Measurements from ENCODE around the gene CUX1.
"Not testable (repeated sequence)": the region's sequence is repeated elsewhere in the genome, so short reads cannot be mapped to it uniquely, and the experiment has no call there.

Gene CUX1

GRCh38 chr7:102044984-102045673 lies 227.7 kb downstream of the CUX1 start:
- no peak for DNase-seq (ENCODE audit: low read depth in 2 of 2)

- no peak for DNase-seq (ENCODE audit: low read depth in 2 of 2)
These were observed 228.4 kb downstream of the CUX1 start for GRCh38 chr7:102045681-102046372.

GRCh38 chr7:102046373-102047117 lies 229.1 kb downstream of the CUX1 start:
- DNase-seq (ENCODE audit: low read depth in 2 of 2) = no peak

GRCh38 chr7:102047167-102047566 lies 229.7 kb downstream of the CUX1 start:
- DNase-seq (ENCODE audit: low read depth in 2 of 2) = no peak

GRCh38 chr7:102049765-102050164 lies 232.3 kb downstream of the CUX1 start:
- DNase-seq (ENCODE audit: low read depth in 2 of 2) = no peak

- DNase-seq (ENCODE audit: low read depth in 2 of 2) = no peak
These were observed 233.5 kb downstream of the CUX1 start for GRCh38 chr7:102050864-102051460.

- not testable (repeated sequence) for DNase-seq (ENCODE audit: low read depth in 2 of 2)
These were observed 234.3 kb downstream of the CUX1 start for GRCh38 chr7:102051736-102052135.

- DNase-seq (ENCODE audit: low read depth in 2 of 2) = no peak
These were observed 236.7 kb downstream of the CUX1 start for GRCh38 chr7:102054158-102054557.

GRCh38 chr7:102055181-102055976 lies 238.0 kb downstream of the CUX1 start:
- DNase-seq (ENCODE audit: low read depth in 2 of 2) = no peak

- DNase-seq (ENCODE audit: low read depth in 2 of 2) = no peak
These were observed 242.1 kb downstream of the CUX1 start for GRCh38 chr7:102059524-102059923.

- no peak for DNase-seq (ENCODE audit: low read depth in 2 of 2)
These were observed 244.0 kb downstream of the CUX1 start for GRCh38 chr7:102061354-102061945.

- DNase-seq (ENCODE audit: low read depth in 2 of 2) = no peak
These were observed 244.6 kb downstream of the CUX1 start for GRCh38 chr7:102061981-102062390.

- DNase-seq (ENCODE audit: low read depth in 2 of 2) = no peak
These were observed 246.3 kb downstream of the CUX1 start for GRCh38 chr7:102063690-102064180.

GRCh38 chr7:102064361-102065025 lies 247.1 kb downstream of the CUX1 start:
- no peak for DNase-seq (ENCODE audit: low read depth in 2 of 2)

- DNase-seq (ENCODE audit: low read depth in 2 of 2) = no peak
These were observed 247.8 kb downstream of the CUX1 start for GRCh38 chr7:102065226-102065625.

GRCh38 chr7:102066476-102066875 lies 249.1 kb downstream of the CUX1 start:
- no peak for DNase-seq (ENCODE audit: low read depth in 2 of 2)

- DNase-seq (ENCODE audit: low read depth in 2 of 2) = no peak
These were observed 251.4 kb downstream of the CUX1 start for GRCh38 chr7:102068846-102069245.

- no peak for DNase-seq (ENCODE audit: low read depth in 2 of 2)
These were observed 252.7 kb downstream of the CUX1 start for GRCh38 chr7:102069931-102070629.

GRCh38 chr7:102072003-102072402 lies 254.6 kb downstream of the CUX1 start:
- DNase-seq (ENCODE audit: low read depth in 2 of 2) = no peak

Data from stimulated activated CD4-positive, alpha-beta T cell treated with anti-CD3 and anti-CD28 coated beads, Interleukin-12 subunit alpha, Interleukin-12 subunit beta, amount 100 ng/mL, for 24 hours (primary cell).